HUES48 (cell line): ENCODE results near the gene CHCHD1.
"Not testable (repeated sequence)": the region's sequence is repeated elsewhere in the genome, so short reads cannot be mapped to it uniquely, and the experiment has no call there.

Source experiments
- H3K27ac ChIP-seq: one replicate; pipeline ENCODE4 v1.7.0; 2013; ENCODE audit warnings: low read depth, low read length, inconsistent platforms
- H3K27me3 ChIP-seq: 2 replicates; pipeline ENCODE4 v1.6.1; 2013; ENCODE audit warnings: mild to moderate bottlenecking, low read length; ENCODE audit not compliant: control insufficient read depth, insufficient read depth
- H3K36me3 ChIP-seq: 2 replicates; pipeline ENCODE4 v1.6.1; 2013; ENCODE audit warnings: low read length; ENCODE audit not compliant: control insufficient read depth, insufficient read depth
- H3K4me1 ChIP-seq: 2 replicates; pipeline ENCODE4 v1.6.1; 2013; ENCODE audit warnings: mild to moderate bottlenecking, low read length; ENCODE audit not compliant: control insufficient read depth, insufficient read depth
- H3K4me3 ChIP-seq: 2 replicates; pipeline ENCODE4 v1.5.1; 2013; ENCODE audit warnings: mild to moderate bottlenecking, low read depth, low read length
- H3K9ac ChIP-seq: 2 replicates; pipeline ENCODE4 v1.6.1; 2013; ENCODE audit warnings: mild to moderate bottlenecking, low read depth, low read length, moderate library complexity
- H3K9me3 ChIP-seq: 2 replicates; pipeline ENCODE4 v1.6.1; 2013; ENCODE audit warnings: low read length; ENCODE audit not compliant: control insufficient read depth, insufficient read depth

The CHCHD1 gene

DNA sequence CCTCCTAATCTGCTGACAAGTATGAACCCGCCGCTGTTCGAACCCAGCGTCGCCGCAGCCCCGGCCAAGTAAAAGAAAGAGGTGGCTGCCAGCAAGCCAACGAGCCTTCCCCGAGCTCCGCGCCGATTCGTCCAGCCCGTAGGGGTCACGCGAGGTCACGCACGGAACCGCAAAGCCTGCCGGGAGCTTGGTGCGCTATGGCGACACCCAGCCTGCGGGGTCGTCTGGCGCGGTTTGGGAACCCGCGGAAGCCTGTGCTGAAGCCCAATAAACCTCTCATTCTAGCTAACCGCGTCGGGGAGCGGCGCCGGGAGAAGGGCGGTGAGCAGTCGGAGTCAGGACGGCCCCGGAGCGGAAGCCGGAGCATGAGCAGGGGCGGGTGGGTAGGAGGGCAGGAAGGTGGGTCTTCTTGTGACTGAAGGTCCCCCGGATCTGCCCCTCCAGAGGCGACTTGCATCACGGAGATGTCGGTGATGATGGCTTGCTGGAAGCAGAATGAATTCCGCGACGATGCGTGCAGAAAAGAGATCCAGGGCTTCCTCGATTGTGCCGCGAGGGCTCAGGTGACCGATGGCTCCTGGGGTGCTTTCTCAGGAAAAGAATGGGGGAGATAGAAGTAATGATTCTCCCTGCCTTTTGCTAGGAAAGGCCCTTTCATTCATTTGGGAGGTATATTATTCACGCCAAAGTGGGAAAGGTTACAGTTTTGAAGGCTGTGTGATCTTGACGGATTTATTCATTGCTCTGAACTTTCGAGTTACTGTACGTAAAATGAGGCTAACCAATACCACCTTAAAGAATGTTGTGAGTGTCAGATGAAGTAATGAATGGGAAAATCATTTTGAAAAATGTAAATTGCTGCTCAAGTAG is at the start of gene CHCHD1:
Gene CHCHD1 (plus strand): TSS at position 170 of the 870 bp plus-strand sequence. CDS start 28 bp downstream, at position 198.
- Histone ChIP-seq H3K4me1 (peaks cover 18% of the 10 kb centered on the region), H3K27ac (peak within 1 kb of the TSS; percentile 95), H3K9ac (peak within 1 kb of the TSS; percentile 84), H3K4me3 (peak within 1 kb of the TSS; percentile 98), H3K9me3 (no peaks in the 10 kb centered on the region), H3K36me3 (peaks cover 22% of the 10 kb centered on the region), H3K27me3 (no peaks in the 10 kb centered on the region)

DNA sequence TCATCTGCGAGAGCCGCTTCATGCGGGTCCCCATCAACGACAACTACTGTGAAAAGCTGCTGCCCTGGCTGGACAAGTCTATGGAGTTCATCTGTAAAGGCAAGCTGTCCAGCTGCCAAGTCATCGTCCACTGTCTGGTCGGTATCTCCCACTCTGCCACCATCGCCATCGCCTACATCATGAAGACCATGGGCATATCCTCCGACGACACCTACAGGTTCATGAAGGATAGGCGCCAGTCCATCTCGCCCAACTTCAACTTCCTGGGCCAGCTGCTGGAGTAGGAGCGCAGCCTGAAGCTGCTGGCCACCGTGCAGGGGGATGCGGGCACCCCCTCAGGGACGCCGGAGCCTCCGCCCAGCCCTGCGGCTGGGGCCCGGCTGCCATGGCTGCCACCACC is 49.4 kb upstream of the CHCHD1 start:
- Histone ChIP-seq H3K4me1 (no peaks in the 10 kb centered on the region), H3K9me3 (no peaks in the 10 kb centered on the region), H3K27me3 (no peaks in the 10 kb centered on the region), H3K27ac (no peak overlapping the region), H3K36me3 (peaks cover 22% of the 10 kb centered on the region), H3K9ac (no peak overlapping the region), H3K4me3 (no peak overlapping the region)

- Histone ChIP-seq H3K36me3 (peaks cover 16% of the 10 kb centered on the region), H3K9ac (no peak overlapping the region), H3K27me3 (no peaks in the 10 kb centered on the region), H3K27ac (no peak overlapping the region), H3K4me1 (no peaks in the 10 kb centered on the region), H3K9me3 (no peaks in the 10 kb centered on the region), H3K4me3 (no peak overlapping the region)
Measured at GRCh38 chr10:73732931-73733623, 48.8 kb upstream of the CHCHD1 start.

DNA sequence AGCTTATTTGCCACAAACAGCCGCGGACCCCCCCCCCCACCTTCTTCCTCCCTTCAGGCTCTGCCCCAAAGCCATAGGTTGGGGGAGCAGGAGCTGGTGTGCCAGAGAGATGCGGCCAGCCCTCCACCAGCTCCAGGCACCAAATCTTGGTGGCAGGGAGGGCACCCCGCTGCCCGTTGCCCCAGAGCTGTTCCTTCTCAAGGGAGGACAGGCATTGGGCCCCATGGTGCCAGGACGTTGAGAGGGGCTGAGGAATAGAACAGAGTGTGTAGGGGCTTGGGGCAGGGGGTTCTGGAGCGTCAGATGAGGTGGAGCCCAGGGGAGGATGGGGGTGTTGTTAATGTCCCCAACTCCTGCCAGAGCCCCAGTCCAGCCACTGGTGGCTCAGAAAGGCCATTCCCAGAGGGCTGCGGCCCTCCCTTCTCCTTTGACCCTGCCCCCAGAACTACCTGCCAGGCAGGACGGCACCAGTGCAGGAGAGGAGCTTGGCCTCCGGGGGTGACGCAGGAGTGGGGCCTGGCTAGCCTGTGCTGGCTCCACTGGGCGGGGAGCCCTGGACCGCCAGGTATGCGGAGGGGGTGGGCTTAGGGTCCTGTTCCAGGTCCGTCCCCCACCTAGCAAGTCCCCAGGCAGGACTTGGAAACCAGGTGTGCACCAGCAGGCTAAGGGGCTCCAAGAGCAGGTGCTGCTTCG is 47.7 kb upstream of the CHCHD1 start:
- Histone ChIP-seq H3K9ac (no peak overlapping the region), H3K27ac (no peak overlapping the region), H3K4me1 (no peaks in the 10 kb centered on the region)

DNA sequence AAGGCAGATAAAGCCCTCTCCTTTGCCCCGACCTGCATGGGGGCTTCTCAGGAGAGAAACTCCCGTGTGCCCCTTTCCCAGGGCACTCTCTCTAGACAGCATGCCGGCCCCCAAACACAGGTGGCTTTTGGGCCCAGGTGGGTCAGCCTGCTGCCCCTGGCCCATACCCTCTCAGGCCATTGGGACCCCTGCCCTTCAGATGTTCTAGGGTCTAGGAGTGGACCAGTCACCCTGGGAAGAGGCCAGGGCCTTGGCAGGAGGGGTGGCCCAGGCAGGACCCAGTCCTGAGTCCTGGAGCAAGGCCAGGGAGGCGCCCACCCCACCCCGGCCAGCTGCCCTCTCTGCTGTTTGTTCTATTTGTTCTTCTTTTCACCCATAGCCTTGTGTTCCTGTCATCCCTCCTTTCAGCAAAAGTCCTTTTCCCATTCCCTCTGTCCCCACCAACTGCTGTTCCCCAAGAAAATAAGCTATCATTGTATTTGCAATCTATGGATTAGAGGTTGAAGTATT is 47.0 kb upstream of the CHCHD1 start:
- no peak overlapping the region for H3K4me3 ChIP-seq
- no peaks in the 10 kb centered on the region for H3K4me1 ChIP-seq
- H3K36me3 ChIP-seq = peaks cover 14% of the 10 kb centered on the region
- H3K27me3 ChIP-seq = no peaks in the 10 kb centered on the region
- H3K9ac ChIP-seq = no peak overlapping the region
- no peak overlapping the region for H3K27ac ChIP-seq
- no peaks in the 10 kb centered on the region for H3K9me3 ChIP-seq

More for the DNA sequence above, 47.7 kb upstream of the CHCHD1 start:
- Histone ChIP-seq H3K9me3 (no peaks in the 10 kb centered on the region), H3K27me3 (no peaks in the 10 kb centered on the region), H3K4me3 (no peak overlapping the region), H3K36me3 (peaks cover 14% of the 10 kb centered on the region)

- not testable (repeated sequence) for H3K27ac ChIP-seq, H3K27me3 ChIP-seq, H3K4me3 ChIP-seq, H3K36me3 ChIP-seq, H3K9ac ChIP-seq, H3K9me3 ChIP-seq
- peaks cover 22% of the 10 kb centered on the region for H3K4me1 ChIP-seq
Measured at GRCh38 chr10:73740501-73741254, 41.2 kb upstream of the CHCHD1 start.

- 0 out of 2 replicates have a peak overlapping the region, but pooled peaks have one; percentile 2 for H3K9ac ChIP-seq
Measured at GRCh38 chr10:73742454-73742734, 39.5 kb upstream of the CHCHD1 start.

DNA sequence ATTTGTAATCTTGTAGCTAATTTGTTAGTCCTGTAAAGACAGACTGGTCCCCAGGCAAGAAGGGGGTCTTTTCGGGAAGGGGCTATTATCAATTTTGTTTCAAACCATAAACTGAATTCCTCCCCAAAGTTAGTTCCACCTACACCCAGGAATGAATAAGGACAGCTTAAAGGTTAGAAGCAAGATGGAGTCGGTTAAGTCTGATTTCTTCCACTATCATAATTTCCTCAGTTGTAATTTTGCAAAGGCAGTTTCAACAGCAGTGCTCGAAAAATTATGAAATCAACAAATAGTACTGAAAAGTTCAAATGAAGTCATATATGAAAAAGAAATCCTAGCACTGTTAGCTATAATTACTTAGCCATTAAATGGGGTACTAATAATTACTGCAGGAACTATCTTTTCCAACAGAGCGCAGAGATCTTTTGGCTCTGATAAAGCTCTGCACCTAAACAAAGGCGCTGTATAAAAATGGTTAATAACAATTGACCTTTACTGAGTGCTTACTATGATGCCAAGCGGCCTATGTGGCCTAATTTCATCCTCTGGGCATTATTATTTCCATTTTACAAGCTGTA is 38.4 kb upstream of the CHCHD1 start:
- Histone ChIP-seq H3K4me1 (peaks cover 22% of the 10 kb centered on the region), H3K4me3 (peak overlapping the region; percentile 89), H3K36me3 (peaks cover 10% of the 10 kb centered on the region), H3K27ac (peak overlapping the region; percentile 93), H3K27me3 (no peaks in the 10 kb centered on the region), H3K9me3 (no peaks in the 10 kb centered on the region), H3K9ac (peak overlapping the region; percentile 97)

More at GRCh38 chr10:73742454-73742734, 39.5 kb upstream of the CHCHD1 start:
- H3K27ac ChIP-seq = peak overlapping the region; percentile 93
- H3K36me3 ChIP-seq = peaks cover 10% of the 10 kb centered on the region
- H3K4me1 ChIP-seq = peaks cover 22% of the 10 kb centered on the region
- 0 out of 2 replicates have a peak overlapping the region, but pooled peaks have one; percentile 2 for H3K4me3 ChIP-seq
- no peaks in the 10 kb centered on the region for H3K27me3 ChIP-seq
- H3K9me3 ChIP-seq = no peaks in the 10 kb centered on the region

DNA sequence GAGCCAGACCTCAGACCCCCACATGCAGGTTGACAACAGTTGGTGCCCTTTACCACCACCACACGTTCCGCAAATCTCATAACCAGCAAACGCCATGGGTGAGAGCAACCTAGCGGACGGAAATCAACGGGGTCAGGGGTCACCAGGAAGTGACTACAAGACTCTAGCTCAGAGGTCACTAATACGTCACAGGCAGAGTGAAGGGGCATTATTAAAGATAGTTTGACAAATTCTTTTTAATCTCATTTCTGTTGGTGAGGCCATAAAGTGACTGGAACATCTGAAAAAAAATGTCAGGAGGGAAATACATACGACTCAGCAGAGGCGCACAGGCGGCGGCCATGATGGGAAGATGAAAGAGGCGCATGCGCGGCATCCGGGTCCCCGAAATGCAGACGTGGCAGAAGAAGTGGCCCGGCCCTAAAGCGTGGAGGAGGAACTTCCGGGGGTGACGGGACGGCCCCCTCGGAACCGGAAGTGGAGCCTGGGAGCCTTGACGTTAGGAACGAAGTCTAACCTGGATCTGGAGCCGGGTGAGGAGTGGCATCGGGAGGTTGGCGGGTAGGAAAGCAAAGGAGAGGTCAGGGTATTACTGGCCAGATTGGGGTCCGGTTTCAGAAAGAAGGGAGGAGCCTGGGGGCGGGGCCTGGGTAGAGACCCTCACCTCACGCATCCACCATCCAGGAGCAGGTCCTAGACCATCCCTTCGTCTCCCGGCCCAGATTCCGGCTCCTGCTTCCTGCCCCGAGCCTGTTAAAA is 37.8 kb upstream of the CHCHD1 start, which contains the start of gene SEC24C:
Gene SEC24C (plus strand): TSS at position 468 of the 759 bp plus-strand sequence. CDS start 2,461 bp downstream, outside the sequence.
- H3K36me3 ChIP-seq = peaks cover 14% of the 10 kb centered on the region
- H3K4me1 ChIP-seq = peaks cover 22% of the 10 kb centered on the region
- no peaks in the 10 kb centered on the region for H3K27me3 ChIP-seq
- peak within 1 kb of the TSS; percentile 97 for H3K9ac ChIP-seq
- H3K9me3 ChIP-seq = no peaks in the 10 kb centered on the region
- H3K4me3 ChIP-seq = peak within 1 kb of the TSS; percentile 89
- peak within 1 kb of the TSS; percentile 93 for H3K27ac ChIP-seq
